Measurements from ENCODE around the gene KLF9.

KLF9 gene

DNA sequence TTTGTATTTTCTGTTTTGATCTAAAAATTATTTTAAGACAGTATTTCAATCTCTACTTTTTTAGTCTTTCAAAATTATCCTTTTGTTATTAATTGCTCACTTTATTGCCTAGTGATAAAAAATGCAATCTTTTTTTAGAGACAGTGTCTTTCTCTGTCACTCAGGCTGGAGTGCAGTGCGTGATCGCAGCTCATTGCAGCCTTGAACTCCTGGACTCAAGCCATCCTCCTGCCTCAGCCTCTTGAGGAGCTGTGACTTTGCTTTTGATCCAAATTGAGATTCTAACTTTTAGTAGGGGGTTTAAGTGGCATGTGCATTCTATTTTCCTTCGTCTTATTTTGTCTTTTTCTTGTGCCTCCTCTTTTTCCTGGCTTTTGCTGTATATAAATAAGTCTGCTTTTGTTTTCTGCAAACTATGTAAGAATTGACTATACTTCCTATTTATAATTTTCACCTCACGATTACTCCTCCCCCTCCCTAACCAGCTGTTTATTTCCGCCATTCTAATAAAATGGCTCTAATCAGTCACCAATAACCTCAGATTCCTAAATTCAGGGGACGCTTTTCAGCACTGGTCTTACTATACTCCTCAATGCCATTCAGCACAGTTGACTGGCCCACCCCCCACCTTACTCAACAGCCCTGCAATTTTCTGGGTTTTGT lies 32.3 kb downstream of the KLF9 start:
- in situ Hi-C loops (cut with MboI; ENCODE audit: low sequenced_read_pairs), result no loop called here

DNA sequence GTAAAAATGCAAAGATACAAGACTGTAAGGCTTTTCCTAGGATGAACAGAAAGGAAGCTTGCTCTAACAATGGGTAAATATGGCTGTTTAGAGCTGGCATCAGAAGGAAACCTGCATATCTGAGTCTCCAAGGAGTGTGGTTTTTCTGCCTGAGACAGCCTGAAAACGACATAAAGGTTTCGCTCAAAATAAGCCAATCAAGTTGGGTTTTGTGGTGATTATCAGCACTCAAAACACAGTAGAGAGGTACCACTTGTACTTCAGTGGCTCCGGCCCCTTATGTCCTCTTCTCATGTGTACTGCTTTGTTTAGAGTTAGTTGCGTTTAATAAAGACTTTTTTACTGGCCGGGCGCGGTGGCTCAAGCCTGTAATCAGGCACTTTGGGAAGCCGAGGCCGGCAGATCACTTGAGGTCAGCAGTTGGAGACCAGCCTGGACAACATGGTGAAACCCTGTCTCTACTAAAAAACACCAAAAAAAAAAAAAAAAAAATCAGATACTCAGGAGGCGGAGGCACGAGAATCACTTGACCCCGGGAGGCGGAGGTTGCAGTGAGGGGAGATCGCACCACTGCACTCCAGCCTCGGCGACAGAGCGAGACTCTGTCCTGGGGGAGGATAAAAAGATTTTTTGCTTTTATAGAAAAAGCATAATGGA lies 39.4 kb downstream of the KLF9 start:
- in situ Hi-C loops (cut with MboI; ENCODE audit: low sequenced_read_pairs), result no loop called here

- in situ Hi-C loops (cut with MboI; ENCODE audit: low sequenced_read_pairs), result no loop called here
These were observed 47.0 kb downstream of the KLF9 start for GRCh38 chr9:70367305-70367930.

- in situ Hi-C loops (cut with MboI; ENCODE audit: low sequenced_read_pairs), result no loop called here
These were observed 50.7 kb downstream of the KLF9 start for GRCh38 chr9:70363760-70364159.

DNA sequence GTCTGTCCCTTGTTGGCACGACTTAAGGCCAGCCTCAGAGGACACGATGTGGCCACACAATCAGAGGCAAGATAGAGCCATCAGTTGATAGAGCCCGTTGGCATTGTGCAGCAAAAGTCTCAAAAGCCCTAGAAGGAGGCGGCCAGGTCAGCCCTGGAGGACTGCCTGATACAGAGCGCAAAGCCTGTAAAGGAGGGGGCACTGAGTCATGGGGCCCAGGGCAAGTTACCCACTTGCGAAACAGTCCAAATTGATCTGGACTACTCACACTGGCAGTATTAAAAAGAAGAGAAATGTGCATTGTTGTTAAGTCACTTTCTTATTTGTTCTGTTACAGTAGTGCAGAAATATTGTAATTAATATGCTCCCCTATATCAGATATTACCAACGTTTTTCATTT lies 51.5 kb downstream of the KLF9 start:
- in situ Hi-C loops (cut with MboI; ENCODE audit: low sequenced_read_pairs), result no loop called here

- in situ Hi-C loops (cut with MboI; ENCODE audit: low sequenced_read_pairs), result no loop called here
These were observed 58.7 kb downstream of the KLF9 start for GRCh38 chr9:70355801-70356200.

GRCh38 chr9:70352802-70353201 lies 61.7 kb downstream of the KLF9 start:
- in situ Hi-C loops (cut with MboI; ENCODE audit: low sequenced_read_pairs), result no loop called here

DNA sequence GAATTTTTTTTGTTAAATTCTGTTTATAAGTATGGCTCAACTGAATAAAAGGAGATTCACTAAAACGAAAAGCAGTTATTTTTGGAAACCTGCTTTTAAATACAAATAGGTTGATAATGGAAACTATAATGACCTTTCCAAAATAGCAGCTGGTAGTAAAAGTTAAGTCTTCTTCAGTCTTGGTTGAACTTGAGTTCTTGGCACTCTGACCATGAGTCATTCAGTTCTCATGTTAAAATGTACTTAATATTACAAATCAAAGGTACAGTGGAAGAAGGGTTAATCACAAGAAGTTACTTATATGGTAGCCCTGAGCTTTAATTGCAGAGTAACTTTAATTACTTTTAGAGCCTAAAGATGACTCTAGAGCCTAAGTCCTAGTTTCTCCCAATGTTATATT lies 62.1 kb downstream of the KLF9 start:
- in situ Hi-C loops (cut with MboI; ENCODE audit: low sequenced_read_pairs), result no loop called here

DNA sequence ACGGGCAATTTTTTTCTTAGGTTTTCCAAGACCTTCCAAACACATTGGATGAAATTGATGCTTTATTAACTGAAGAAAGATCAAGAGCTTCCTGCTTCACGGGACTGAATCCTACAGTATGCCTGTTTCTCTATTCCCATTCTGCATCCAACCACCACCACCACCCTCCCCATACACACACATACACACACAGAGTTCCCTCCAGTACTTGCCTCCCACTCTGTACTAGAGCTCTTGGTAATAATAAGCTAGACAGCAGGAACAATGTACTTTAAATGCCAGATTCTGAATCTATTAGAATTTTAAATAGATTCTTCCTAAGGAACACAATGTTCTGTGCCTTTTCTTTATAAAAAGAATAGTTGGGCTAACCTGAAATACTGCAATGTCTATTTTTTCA lies 67.4 kb downstream of the KLF9 start:
- in situ Hi-C loops (cut with MboI; ENCODE audit: low sequenced_read_pairs), result loop anchor here (25.0 kb wide), 1 partner anchor 240 kb away; no protein-coding TSS in a partner anchor

- in situ Hi-C loops (cut with MboI; ENCODE audit: low sequenced_read_pairs), result loop anchor here (25.0 kb wide), 1 partner anchor 247 kb away; no protein-coding TSS in a partner anchor
These were observed 73.9 kb downstream of the KLF9 start for GRCh38 chr9:70340572-70340971.
